Kidney (tissue), 14 donors: ENCODE data around the gene TCF7L1. TPM values are rescaled to one million over a fixed set of nuclear protein-coding genes. Genes with fewer than 3 reads are reported as not detected.

Experiments used
- DNase-seq, 5 donors: peaks; one replicate each; pipeline ENCODE4 v3.0.0-alpha.2; 2013 to 2020
- FAIRE-seq: peaks from 2 replicates; lab custom pipeline; 2012; peaks lifted over from hg19 to GRCh38; lab: Jason Lieb, UNC
- H3K27ac ChIP-seq, 2 donors: one replicate each; pipeline ENCODE4 v1.7.0; 2013; ENCODE audit warnings: low read depth in 2 of 2, low read length in 2 of 2, inconsistent platforms in 1 of 2
- H3K27me3 ChIP-seq: one replicate; pipeline ENCODE4 v1.7.1; 2013; ENCODE audit warnings: low read length, inconsistent platforms; ENCODE audit not compliant: control insufficient read depth, insufficient read depth
- H3K36me3 ChIP-seq, 3 donors: one replicate each; pipeline versions ENCODE4 v1.7.0 to v1.7.1; 2013; ENCODE audit warnings: low read length in 3 of 3, control low read depth in 1 of 3, inconsistent platforms in 1 of 3; ENCODE audit not compliant: insufficient read depth in 3 of 3, control insufficient read depth in 2 of 3
- H3K4me1 ChIP-seq, 3 donors: one replicate each; pipeline versions ENCODE4 v1.7.0 to v1.7.1; 2013; ENCODE audit warnings: low read length in 3 of 3, inconsistent platforms in 1 of 3, low read depth in 1 of 3; ENCODE audit not compliant: control insufficient read depth in 2 of 3, insufficient read depth in 2 of 3
- H3K4me3 ChIP-seq, 3 donors: one replicate each; pipeline versions ENCODE4 v1.7.0 to v1.8.1; 2013; ENCODE audit warnings: low read length in 3 of 3, control low read depth in 1 of 3, inconsistent platforms in 1 of 3
- H3K9ac ChIP-seq, 3 donors: one replicate each; pipeline versions ENCODE4 v1.7.0 to v1.7.1; 2013; ENCODE audit warnings: low read length in 3 of 3, control low read depth in 1 of 3, inconsistent platforms in 1 of 3
- H3K9me3 ChIP-seq, 3 donors: one replicate each; pipeline versions ENCODE4 v1.7.0 to v1.7.1; 2013; ENCODE audit warnings: low read length in 3 of 3, control low read depth in 1 of 3, inconsistent platforms in 1 of 3; ENCODE audit not compliant: control insufficient read depth in 2 of 3, insufficient read depth in 1 of 3
- intact Hi-C: fragments of 100-400 bp; cut with DNase I; formaldehyde crosslinking; loops from one replicate; pipeline ENCODE4 v1.11.1; 2022
- polyA plus RNA-seq: library from polyadenylated mRNA; stranded (reverse); fragments of 350-450 nt; fragmentation: Illumina TruSeq; extraction: RNeasy Lipid Tissue Mini Kit (QIAGEN cat#74804); gene quantifications from one replicate; pipeline ENCODE4 v1.2.3, GENCODE V29; 2014; ENCODE audit warnings: low read depth, low replicate concordance; ENCODE audit not compliant: insufficient read depth
- total RNA-seq: library from RNA; stranded (reverse); fragmentation: NEBNext Ultra II Directional; extraction: Animal tissue kit (Norgen Biotek cat#: 25700); gene quantifications from one replicate; pipeline ENCODE4 v1.2.1, GENCODE V29; 2021
- TF ChIP-seq, protein P1 (sequence below): IDR thresholded peaks from 3 replicates; pipeline ENCODE4 v1.5.1; 2012; ENCODE audit warnings: mild to moderate bottlenecking, moderate library complexity, borderline replicate concordance; ENCODE audit not compliant: insufficient read depth; ENCODE audit errors: extremely low read depth
- donor health status: control.
- donor health status: control.
- donor health status: control.
- donor health status: control.
- donor health status: control.
- donor health status: DM: yes; HTN: yes; CAD: no.
- donor health status: Normal renal cell carcinoma (clear cell type).

TCF7L1 gene
- total and polyA plus RNA-seq, 2 donors from 2014 or later, result 10.2 to 12.5 TPM

GRCh38 chr2:85212841-85213240, 79.6 kb downstream of the TCF7L1 start:
- Histone ChIP-seq H3K27ac (no peak overlapping the region), H3K4me3 (no peak overlapping the region), H3K9me3 (no peaks in the 10 kb centered on the region), H3K36me3 (no peaks in the 10 kb centered on the region), H3K4me1 (peaks cover 0 to 9% (median 2%) of the 10 kb centered on the region in 3 donors), H3K27me3 (no peaks in the 10 kb centered on the region), H3K9ac (no peak overlapping the region)
- intact Hi-C loops, result no loop called here
- DNase-seq (no peak), FAIRE-seq (no peak)
- TF ChIP-seq, protein P1, sequence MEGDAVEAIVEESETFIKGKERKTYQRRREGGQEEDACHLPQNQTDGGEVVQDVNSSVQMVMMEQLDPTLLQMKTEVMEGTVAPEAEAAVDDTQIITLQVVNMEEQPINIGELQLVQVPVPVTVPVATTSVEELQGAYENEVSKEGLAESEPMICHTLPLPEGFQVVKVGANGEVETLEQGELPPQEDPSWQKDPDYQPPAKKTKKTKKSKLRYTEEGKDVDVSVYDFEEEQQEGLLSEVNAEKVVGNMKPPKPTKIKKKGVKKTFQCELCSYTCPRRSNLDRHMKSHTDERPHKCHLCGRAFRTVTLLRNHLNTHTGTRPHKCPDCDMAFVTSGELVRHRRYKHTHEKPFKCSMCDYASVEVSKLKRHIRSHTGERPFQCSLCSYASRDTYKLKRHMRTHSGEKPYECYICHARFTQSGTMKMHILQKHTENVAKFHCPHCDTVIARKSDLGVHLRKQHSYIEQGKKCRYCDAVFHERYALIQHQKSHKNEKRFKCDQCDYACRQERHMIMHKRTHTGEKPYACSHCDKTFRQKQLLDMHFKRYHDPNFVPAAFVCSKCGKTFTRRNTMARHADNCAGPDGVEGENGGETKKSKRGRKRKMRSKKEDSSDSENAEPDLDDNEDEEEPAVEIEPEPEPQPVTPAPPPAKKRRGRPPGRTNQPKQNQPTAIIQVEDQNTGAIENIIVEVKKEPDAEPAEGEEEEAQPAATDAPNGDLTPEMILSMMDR, result no peak

- intact Hi-C loops, result no loop called here
- no peak for FAIRE-seq
- H3K27ac ChIP-seq, result no peak overlapping the region
Measured at GRCh38 chr2:85213404-85213803, 80.2 kb downstream of the TCF7L1 start.

GRCh38 chr2:85213901-85214512, 80.8 kb downstream of the TCF7L1 start:
- Histone ChIP-seq H3K27me3 (no peaks in the 10 kb centered on the region), H3K4me3 (no peak overlapping the region), H3K9me3 (no peaks in the 10 kb centered on the region), H3K4me1 (peaks cover 0 to 9% (median 2%) of the 10 kb centered on the region in 3 donors), H3K27ac (no peak overlapping the region), H3K36me3 (no peaks in the 10 kb centered on the region), H3K9ac (no peak overlapping the region)
- peak in 4 of 5 donors; percentile 83 to 90 (median 89) for DNase-seq
- intact Hi-C loops, result no loop called here
- TF ChIP-seq, protein P1, result no peak
- FAIRE-seq, result no peak

More at GRCh38 chr2:85213404-85213803, 80.2 kb downstream of the TCF7L1 start:
- Histone ChIP-seq H3K27me3 (no peaks in the 10 kb centered on the region), H3K36me3 (no peaks in the 10 kb centered on the region), H3K9me3 (no peaks in the 10 kb centered on the region), H3K9ac (no peak overlapping the region), H3K4me1 (peaks cover 0 to 9% (median 2%) of the 10 kb centered on the region in 3 donors), H3K4me3 (no peak overlapping the region)
- DNase-seq, result peak in 1 of 5 donors; percentile 15
- TF ChIP-seq, protein P1, result no peak
